HG03378 (cell line): ENCODE results near the gene AQP1.

Experiments used
- ATAC-seq: cut with Tn5 transposase; IDR thresholded peaks from one replicate; pipeline ENCODE4 v1.9.1; 2021; ENCODE audit warnings: mild to moderate bottlenecking, moderate library complexity; ENCODE audit not compliant: unreplicated experiment

Gene AQP1

GRCh38 chr7:30918676-30919075 is 7.0 kb downstream of the AQP1 start:
- ATAC-seq, result no peak

GRCh38 chr7:30920021-30920583 is 8.4 kb downstream of the AQP1 start:
- ATAC-seq, result no peak

DNA sequence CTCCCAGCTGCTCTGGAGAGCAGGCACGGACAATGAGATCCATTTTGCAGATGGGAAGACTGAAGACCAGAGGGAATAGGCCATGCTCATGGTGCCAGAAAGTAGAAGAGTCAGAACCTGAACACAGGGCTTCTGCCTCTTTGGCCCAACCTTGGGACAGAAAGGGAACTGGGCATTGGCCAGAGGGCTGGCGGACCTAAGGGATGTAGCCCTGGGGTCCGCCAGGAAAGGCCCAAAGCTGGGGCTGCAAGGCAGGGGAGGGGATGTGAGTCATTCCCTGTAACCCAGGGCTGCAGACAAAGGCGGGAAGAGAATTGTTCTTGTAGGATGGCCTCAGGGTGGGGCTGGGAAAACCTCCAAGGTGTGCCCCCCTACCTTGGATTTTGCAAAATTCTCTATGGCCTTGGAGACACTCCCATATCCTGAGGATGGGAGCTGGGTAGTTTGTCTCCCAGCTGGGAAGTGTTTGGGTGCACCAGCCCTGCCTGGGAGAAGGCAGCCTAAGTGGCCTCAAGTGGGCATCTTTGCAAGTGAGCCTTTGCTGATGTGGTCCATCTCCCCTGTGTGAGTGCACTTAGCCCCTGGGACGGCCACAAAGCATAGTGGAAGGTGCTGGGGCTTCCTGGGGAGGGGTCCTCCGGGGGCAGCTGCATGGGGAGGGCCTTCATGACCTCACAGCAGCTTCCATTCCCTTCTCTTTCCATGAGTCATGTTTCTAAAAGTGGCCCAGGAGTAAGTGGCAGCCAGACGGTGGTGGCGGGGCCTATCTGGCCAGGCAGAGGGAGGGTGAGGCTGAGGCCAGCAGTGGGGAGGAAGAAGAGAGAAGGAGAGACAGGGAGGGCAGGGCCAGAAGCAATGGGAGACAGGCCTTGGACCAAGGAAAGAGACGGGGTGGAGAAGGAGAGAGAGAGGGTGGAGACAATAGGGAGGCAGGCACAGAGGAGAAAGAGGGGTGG is 9.2 kb downstream of the AQP1 start:
- no peak for ATAC-seq

GRCh38 chr7:30921540-30922401 is 10.1 kb downstream of the AQP1 start:
- ATAC-seq, result no peak

DNA sequence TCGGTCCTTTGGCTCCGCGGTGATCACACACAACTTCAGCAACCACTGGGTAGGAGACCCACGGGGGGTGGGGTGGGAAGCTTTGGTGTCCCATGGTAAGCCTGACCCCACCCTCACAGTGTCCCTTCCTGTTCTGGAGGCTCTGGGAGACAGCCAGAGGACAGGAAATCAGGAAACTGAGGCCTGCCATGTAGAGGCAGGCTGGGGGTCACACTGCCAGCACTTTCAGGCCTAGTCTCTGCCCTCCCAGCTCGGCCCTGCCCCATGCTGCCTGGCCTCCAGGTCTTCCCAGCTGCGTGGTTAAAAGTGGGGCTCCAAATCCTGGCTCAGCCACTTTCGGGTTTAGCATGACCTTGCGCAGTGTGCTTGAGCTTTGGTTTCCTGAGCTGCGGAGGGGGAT is 10.9 kb downstream of the AQP1 start:
- ATAC-seq, result no peak

DNA sequence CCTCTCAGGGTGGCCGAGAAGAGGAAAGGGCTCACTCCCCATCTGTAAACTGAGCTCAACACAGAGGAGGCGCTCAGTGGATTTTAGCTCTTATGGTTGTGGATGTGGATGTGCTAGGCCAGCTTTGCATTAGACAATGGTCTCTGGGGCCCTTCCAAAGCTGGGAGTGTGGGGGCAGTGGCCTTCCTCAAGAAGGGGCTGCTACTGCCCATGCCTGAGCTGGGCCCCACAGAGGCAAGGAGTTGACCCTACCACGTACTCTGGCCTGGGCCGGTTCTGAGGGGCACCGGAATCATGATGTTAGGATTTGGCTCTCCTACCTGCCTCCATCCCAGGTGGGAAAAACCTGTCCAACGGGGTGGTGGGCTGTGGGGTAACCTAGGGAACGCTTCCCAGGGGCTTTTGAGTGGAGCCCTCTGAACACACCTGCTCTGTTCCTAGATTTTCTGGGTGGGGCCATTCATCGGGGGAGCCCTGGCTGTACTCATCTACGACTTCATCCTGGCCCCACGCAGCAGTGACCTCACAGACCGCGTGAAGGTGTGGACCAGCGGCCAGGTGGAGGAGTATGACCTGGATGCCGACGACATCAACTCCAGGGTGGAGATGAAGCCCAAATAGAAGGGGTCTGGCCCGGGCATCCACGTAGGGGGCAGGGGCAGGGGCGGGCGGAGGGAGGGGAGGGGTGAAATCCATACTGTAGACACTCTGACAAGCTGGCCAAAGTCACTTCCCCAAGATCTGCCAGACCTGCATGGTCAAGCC is 11.5 kb downstream of the AQP1 start:
- no peak for ATAC-seq

DNA sequence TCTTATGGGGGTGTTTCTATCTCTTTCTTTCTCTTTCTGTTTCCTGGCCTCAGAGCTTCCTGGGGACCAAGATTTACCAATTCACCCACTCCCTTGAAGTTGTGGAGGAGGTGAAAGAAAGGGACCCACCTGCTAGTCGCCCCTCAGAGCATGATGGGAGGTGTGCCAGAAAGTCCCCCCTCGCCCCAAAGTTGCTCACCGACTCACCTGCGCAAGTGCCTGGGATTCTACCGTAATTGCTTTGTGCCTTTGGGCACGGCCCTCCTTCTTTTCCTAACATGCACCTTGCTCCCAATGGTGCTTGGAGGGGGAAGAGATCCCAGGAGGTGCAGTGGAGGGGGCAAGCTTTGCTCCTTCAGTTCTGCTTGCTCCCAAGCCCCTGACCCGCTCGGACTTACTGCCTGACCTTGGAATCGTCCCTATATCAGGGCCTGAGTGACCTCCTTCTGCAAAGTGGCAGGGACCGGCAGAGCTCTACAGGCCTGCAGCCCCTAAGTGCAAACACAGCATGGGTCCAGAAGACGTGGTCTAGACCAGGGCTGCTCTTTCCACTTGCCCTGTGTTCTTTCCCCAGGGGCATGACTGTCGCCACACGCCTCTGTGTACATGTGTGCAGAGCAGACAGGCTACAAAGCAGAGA is 12.2 kb downstream of the AQP1 start:
- ATAC-seq, result no peak

DNA sequence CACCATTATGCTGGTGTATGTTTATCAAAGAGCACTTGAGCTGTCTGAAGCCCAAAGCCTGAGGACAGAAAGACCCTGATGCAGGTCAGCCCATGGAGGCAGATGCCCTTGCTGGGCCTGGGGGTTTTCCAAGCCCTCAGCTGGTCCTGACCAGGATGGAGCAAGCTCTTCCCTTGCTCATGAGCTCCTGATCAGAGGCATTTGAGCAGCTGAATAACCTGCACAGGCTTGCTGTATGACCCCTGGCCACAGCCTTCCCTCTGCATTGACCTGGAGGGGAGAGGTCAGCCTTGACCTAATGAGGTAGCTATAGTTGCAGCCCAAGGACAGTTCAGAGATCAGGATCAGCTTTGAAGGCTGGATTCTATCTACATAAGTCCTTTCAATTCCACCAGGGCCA is 13.0 kb downstream of the AQP1 start:
- no peak for ATAC-seq

GRCh38 chr7:30925117-30925516 is 13.5 kb downstream of the AQP1 start:
- no peak for ATAC-seq

DNA sequence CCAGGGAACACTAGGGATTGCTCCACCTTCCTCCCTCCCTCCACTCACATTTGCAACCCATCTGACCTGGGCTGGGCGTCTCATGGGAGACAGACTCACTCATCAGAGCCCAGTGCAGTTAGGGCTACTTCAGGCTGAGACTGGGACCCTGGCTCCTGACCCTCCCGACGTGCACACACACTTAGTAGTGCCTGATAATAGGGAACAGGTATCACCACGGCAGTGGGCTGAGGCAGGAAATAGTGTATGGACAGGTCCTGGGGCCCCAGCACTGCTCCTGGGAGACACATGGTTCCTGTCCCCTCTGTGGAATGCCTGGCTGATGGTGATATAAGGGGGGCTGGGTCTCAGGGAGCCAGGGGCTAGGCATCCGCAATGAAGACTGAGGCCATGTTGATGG is 14.3 kb downstream of the AQP1 start:
- no peak for ATAC-seq

DNA sequence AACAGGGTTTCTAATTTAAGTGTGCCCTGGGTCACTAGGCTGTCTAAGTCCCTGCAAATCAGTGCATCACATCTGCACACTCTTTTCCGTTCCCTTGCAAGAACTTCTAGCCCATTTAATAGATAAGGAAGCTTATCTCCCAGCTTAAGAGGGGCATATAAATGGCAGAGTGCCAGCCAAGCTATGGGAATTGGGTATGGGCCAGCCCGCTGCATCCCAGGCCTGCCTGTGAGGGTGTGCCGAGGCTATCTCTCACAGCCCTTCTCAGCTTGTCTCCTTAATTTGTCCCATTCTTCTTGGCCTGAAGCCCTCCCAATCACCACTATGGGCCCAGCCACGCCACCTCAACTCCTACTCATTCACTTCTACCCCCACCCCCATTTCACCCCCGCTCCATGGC is 14.7 kb downstream of the AQP1 start:
- no peak for ATAC-seq

DNA sequence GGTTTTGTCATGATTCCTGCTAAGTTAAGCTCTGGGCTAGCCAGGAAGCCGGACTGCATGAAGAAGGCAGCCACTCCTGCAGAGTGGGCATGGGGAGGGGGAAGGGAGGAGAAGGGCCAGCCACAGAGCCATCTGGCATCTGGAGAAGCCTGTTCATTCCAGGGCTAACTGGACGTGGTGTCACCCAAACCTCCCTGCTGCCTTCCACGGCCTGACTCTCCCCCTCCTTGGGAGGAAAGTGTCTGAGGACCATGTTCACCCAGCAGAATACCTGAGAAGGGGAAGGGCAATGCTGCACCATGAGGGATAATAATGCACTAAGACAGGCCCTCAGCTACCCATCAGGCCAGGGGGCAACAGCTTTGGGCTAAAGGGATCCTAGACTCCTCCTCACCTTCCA is 15.4 kb downstream of the AQP1 start:
- no peak for ATAC-seq

DNA sequence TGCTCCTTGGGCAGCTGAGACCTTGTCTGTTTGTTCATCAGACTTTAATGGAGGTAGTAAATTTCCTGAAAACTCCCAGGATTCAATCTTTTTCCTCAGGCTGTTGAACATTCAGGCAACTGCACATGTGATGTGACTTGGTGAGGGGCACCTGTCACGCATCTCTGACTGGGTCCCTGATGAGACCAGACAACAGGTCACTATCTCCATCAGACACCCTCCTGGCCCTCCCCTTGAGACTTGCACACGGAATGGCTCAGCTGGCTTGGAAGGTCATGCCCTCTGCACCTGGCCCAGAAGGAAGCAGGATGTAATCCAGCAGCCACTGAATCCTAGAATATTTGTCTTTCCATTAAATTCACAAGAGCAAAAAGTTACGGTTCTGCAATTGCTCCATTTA is 15.9 kb downstream of the AQP1 start:
- no peak for ATAC-seq

DNA sequence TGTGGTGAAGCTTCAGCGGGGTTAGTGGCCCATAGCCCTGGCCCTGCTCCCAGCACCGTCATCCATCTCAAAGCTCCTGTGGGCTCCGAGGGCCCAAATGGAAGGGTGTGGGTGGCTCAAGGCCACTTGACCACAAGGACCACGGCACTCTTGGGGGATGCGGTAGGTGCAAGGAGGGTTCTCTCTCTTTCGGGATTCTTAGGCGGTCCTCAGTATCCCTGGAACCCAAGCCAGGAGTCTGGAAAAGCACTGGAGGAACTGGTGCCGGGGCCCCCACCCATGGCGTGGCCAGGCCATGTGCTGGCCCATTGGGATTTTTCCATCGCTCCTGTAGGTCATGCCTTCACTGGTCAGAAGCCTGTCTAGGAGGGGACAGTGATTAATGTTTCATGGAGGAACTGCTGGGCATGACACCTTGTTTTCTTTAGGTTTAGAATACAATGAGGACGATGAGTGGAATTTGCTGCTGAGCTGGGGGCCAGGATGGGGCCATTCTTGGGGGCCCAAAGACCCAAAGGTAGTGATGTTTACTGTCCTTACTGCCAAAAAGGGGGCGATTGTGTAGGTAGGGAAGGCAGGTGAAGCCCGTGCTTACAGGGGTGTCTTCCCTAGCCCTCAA is 16.7 kb downstream of the AQP1 start:
- no peak for ATAC-seq

DNA sequence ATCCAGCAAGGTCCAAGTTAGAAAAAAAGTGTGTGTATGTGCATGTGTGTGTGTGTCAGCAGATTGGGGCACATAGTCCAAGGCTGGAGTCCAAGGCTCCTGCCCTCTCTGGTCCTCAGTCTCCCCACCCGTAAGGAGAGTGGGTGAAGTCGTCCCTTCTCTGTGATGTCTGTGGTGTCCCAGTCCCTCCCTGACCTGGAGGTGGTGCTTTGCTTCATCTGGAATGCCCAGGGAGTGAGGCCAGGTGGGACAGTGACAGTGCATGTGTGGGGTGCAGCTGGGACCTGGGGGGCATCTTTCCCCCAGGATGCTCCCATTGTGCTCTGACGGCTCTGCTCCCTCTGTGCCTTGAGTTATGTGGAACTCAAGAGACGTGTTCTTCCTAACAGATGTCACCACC is 18.0 kb downstream of the AQP1 start:
- no peak for ATAC-seq

- no peak for ATAC-seq
Observed at GRCh38 chr7:30930621-30931020, 19.0 kb downstream of the AQP1 start.

DNA sequence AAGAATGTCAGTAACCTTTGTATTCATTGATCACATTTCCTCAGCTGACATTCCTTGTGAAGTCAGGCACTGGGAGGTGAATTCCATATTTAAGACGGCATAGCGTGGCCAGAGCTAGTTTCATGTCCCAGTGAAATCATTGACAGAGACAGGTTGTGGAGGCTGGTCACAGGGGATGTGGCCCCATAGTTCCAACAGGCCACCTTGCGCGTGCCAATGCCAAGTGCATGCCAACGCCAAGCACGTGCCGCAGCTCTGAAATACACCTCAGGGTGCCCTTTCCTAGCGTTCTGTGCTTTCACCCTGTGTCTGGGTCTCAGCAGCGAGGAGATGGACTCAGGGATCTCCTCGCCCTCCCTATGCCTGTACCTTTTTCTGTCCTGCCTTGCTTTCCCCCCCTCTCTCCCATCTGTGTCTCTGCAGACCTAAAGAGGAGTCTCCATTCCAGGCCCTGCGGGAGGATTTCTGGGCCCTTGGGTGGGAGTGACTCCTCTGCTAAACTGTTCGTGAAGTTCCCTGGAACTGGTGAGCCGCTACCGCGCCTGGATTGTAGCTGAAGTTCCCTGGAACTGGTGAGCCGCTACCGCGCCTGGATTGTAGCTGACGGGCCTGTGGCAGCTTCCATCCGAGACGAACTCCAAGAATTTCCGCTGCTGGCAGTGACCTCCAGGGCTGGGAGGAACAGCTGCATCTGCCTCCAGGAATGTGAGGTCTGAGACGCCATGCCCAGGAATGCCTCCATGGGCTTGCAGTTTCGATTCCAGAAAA is 19.7 kb downstream of the AQP1 start:
- ATAC-seq, result no peak

DNA sequence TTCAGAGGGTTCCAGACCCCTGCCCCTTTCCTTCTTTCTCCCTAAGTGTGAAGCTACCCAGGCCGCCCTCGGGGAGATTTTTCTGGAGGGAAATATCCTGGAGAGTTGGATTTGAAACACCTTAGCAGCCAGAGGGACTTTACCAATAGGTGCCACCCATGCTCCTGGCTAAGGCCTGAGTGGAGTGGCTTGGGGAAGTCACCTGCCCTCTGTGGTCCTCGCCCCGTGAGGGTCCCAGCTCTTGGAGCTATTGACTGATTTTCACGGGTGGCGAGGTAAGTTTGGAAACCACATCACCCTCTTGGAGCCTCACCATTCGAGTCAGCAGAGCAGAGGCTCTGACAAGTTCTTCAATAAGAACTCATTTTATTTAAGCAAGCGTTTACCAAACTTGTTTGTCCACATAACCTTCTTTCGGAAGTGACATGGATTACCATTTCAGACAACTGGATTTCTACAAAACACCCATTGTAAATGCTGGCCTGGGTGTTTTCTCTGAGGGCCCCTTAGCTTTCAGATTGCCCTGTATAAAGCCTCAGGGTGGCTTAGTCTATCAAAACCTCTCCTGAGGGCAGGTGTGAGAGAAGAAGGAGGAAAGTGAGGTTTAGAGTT is 20.4 kb downstream of the AQP1 start:
- ATAC-seq, result no peak

DNA sequence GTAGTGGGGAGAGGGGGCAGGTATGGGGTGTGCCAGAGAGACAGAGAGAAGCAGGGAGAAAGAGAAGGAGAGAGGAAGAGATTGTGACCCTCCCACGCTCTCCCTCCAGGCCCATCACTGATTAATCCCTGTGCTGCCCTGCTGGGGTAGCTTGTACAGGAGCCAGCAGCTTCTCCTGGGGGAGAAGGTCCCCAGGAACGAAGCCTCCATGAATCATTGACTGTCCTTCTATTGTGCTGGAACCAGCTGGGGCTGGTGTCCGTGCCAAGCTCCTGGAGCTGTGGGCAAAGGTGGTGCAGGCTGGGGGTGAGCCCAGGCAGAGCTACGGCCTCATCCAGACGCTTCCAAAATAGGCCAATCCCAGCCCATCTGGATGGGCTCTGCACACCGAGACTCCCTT is 20.9 kb downstream of the AQP1 start:
- no peak for ATAC-seq
